ENCODE results near the gene ITGA1. TPM values are rescaled to one million over a fixed set of nuclear protein-coding genes. Genes with fewer than 3 reads are reported as not detected.

The ITGA1 gene
- total RNA-seq, 4 donors from 2014 or later = 2.4 to 10.7 (median 5.4) TPM

GRCh38 chr5:52928689-52929088 lies 141.0 kb downstream of the ITGA1 start:
- no peak overlapping the region for H3K4me3 ChIP-seq (ENCODE audit: low read depth, poor library complexity, severe bottlenecking)
- DNase-seq (ENCODE audit: low spot score in 2 of 2) = no peak
- WGBS, 2 donors = 85 to 92% methylated on average over 2 of the region's 2 CpGs
- intact Hi-C loops (cut with DNase I; ENCODE audit: low total_unique reads) = loop anchor here (5.0 kb wide), 1 partner anchor 514 kb away; no protein-coding TSS in a partner anchor
- TF ChIP-seq POLR2A (IDR thresholded peaks at IDR 0.05) = no peak
- no peak for TF ChIP-seq CTCF (IDR thresholded peaks at IDR 0.05)

GRCh38 chr5:52938226-52938625 lies 150.5 kb downstream of the ITGA1 start:
- TF ChIP-seq CTCF (IDR thresholded peaks at IDR 0.05) (no peak), POLR2A (IDR thresholded peaks at IDR 0.05) (no peak)
- DNase-seq (ENCODE audit: low spot score in 2 of 2) = no peak
- intact Hi-C loops (cut with DNase I; ENCODE audit: low total_unique reads) = no loop called here
- H3K4me3 ChIP-seq (ENCODE audit: low read depth, poor library complexity, severe bottlenecking) = no peak overlapping the region

- no peak overlapping the region for H3K4me3 ChIP-seq (ENCODE audit: low read depth, poor library complexity, severe bottlenecking)
- WGBS, 2 donors = 100% methylated on average over 2 of the region's 2 CpGs
- TF ChIP-seq CTCF (IDR thresholded peaks at IDR 0.05) (no peak), POLR2A (IDR thresholded peaks at IDR 0.05) (no peak)
- DNase-seq (ENCODE audit: low spot score in 2 of 2) = no peak
- intact Hi-C loops (cut with DNase I; ENCODE audit: low total_unique reads) = no loop called here
Measured at GRCh38 chr5:52943285-52943684, 155.6 kb downstream of the ITGA1 start.

- TF ChIP-seq POLR2A (IDR thresholded peaks at IDR 0.05) = no peak
- no peak for TF ChIP-seq CTCF (IDR thresholded peaks at IDR 0.05)
- intact Hi-C loops (cut with DNase I; ENCODE audit: low total_unique reads) = no loop called here
- 80 to 100% methylated on average over 2 to 6 of the region's 7 CpGs for WGBS, 2 donors
- DNase-seq (ENCODE audit: low spot score in 2 of 2) = no peak
- no peak overlapping the region for H3K4me3 ChIP-seq (ENCODE audit: low read depth, poor library complexity, severe bottlenecking)
Measured at GRCh38 chr5:52943808-52944207, 156.1 kb downstream of the ITGA1 start.

GRCh38 chr5:52945040-52945439 lies 157.3 kb downstream of the ITGA1 start:
- TF ChIP-seq POLR2A (IDR thresholded peaks at IDR 0.05) (no peak), CTCF (IDR thresholded peaks at IDR 0.05) (no peak)
- no peak overlapping the region for H3K4me3 ChIP-seq (ENCODE audit: low read depth, poor library complexity, severe bottlenecking)
- 25 to 38% methylated on average over 4 of the region's 4 CpGs for WGBS, 2 donors
- no peak for DNase-seq (ENCODE audit: low spot score in 2 of 2)
- intact Hi-C loops (cut with DNase I; ENCODE audit: low total_unique reads) = loop anchor here (5.0 kb wide), 1 partner anchor 152 kb away; no protein-coding TSS in a partner anchor

- no peak for TF ChIP-seq POLR2A (IDR thresholded peaks at IDR 0.05)
- no peak for TF ChIP-seq CTCF (IDR thresholded peaks at IDR 0.05)
- DNase-seq (ENCODE audit: low spot score in 2 of 2) = no peak
- H3K4me3 ChIP-seq (ENCODE audit: low read depth, poor library complexity, severe bottlenecking) = no peak overlapping the region
- intact Hi-C loops (cut with DNase I; ENCODE audit: low total_unique reads) = loop anchor here (5.0 kb wide), 1 partner anchor 150 kb away; no protein-coding TSS in a partner anchor
- 65 to 70% methylated on average over 4 of the region's 4 CpGs for WGBS, 2 donors
Measured at GRCh38 chr5:52947208-52947607, 159.5 kb downstream of the ITGA1 start.

Data from lower leg skin (tissue), 4 donors.